Natural killer cell (primary cell): ENCODE measurements around the gene TSPAN11. TPM values are rescaled to one million over a fixed set of nuclear protein-coding genes. Genes with fewer than 3 reads are reported as not detected.

Experiments
- ATAC-seq, 3 donors: fragments of 150-1000 bp in 2 of 3; fragments of 200-7000 bp in 1 of 3; cut with Tn5 transposase; 1 replicate in 1 of 3; 2 replicates in 2 of 3; pipeline ENCODE4 v1.10.0; 2021; ENCODE audit warnings: mild to moderate bottlenecking in 2 of 3, moderate library complexity in 2 of 3
- DNase-seq, 2 donors: peaks; one replicate each; pipeline versions ENCODE4 v3.0.0 to v3.0.0-alpha.2; 2013 to 2021; ENCODE audit warnings: mixed read lengths in 1 of 2
- H3K27ac ChIP-seq: one replicate; pipeline ENCODE4 v1.5.1; 2013; ENCODE audit warnings: mild to moderate bottlenecking, low read length
- H3K27me3 ChIP-seq: one replicate; pipeline ENCODE4 v1.6.1; 2013; ENCODE audit warnings: low read length; ENCODE audit not compliant: control insufficient read depth, insufficient read depth
- H3K36me3 ChIP-seq: one replicate; pipeline ENCODE4 v1.6.1; 2013; ENCODE audit warnings: low read length; ENCODE audit not compliant: control insufficient read depth, insufficient read depth
- H3K4me1 ChIP-seq: one replicate; pipeline ENCODE4 v1.6.1; 2013; ENCODE audit warnings: low read length; ENCODE audit not compliant: control insufficient read depth, insufficient read depth
- H3K4me3 ChIP-seq: one replicate; pipeline ENCODE4 v1.5.1; 2013; ENCODE audit warnings: low read length
- H3K9me3 ChIP-seq: one replicate; pipeline ENCODE4 v1.6.1; 2013; ENCODE audit warnings: low read length; ENCODE audit not compliant: control insufficient read depth, insufficient read depth
- H3K27ac Mint-ChIP-seq, 2 donors: one replicate each; pipeline ENCODE4 v1.8.0; 2022; ENCODE audit warnings: mild to moderate bottlenecking in 2 of 2, mixed read lengths in 2 of 2, moderate library complexity in 1 of 2
- H3K27me3 Mint-ChIP-seq, 2 donors: one replicate each; pipeline ENCODE4 v1.8.0; 2022; ENCODE audit warnings: low read depth in 2 of 2, mixed read lengths in 2 of 2
- H3K36me3 Mint-ChIP-seq: one replicate; pipeline ENCODE4 v1.8.0; 2022; ENCODE audit warnings: mixed read lengths
- H3K4me1 Mint-ChIP-seq, 2 donors: one replicate each; pipeline ENCODE4 v1.8.0; 2022; ENCODE audit warnings: mixed read lengths in 2 of 2
- H3K4me3 Mint-ChIP-seq: one replicate; pipeline ENCODE4 v1.8.0; 2022; ENCODE audit warnings: mild to moderate bottlenecking, moderate library complexity, mixed read lengths
- H3K9me3 Mint-ChIP-seq, 2 donors: one replicate each; pipeline ENCODE4 v1.8.0; 2022; ENCODE audit warnings: mixed read lengths in 2 of 2
- WGBS: methylation state at CpG from one replicate; pipeline ENCODE4 v1.1.7; 2013; ENCODE audit warnings: missing lambda C conversion rate; ENCODE audit not compliant: insufficient coverage; 5-methylcytosine and 5-hydroxymethylcytosine counted together
- intact Hi-C: fragments of 100-400 bp; cut with micrococcal nuclease; formaldehyde crosslinking; loops from one replicate; pipeline ENCODE4 v1.14.2; 2022
- total RNA-seq, 4 donors: library from RNA; stranded (reverse); fragments of 120-200 nt in 1 of 4; gene quantifications; one replicate each; pipeline versions ENCODE4 v1.2.3 to v1.2.4, GENCODE V29; 2013 to 2022
- TF ChIP-seq, protein P1 (sequence below): fragments of 200-600 bp; IDR thresholded peaks from one replicate; pipeline ENCODE4 v1.8.0; 2022; ENCODE audit warnings: antibody characterized with exemption

Gene TSPAN11
- total RNA-seq, 3 donors from 2014 or later (not counting 1 experiment from before 2014, with no cell fraction given), result not detected

DNA sequence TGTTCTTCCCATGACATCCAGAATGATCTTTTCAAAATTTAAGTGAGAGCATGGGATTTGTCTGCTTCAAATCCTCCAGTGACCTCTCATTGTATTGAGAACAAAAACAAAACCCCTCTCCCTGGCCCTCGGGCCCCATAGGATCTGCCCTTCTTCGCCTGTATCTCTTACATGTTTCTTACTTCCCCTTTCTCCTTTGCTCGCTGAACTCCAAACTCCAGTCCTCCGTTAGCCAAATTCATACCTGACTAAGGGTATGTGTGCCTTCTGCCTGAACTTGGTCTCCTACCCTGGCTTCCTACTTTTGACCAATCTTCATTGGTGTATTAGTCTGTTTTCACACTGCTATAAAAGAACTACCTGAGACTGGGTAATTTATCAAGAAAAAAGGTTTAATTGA, 13.2 kb upstream of the TSPAN11 start:
- no peak overlapping the region for H3K27ac Mint-ChIP-seq
- H3K9me3 ChIP-seq, result no peaks in the 10 kb centered on the region
- H3K4me1 ChIP-seq, result no peaks in the 10 kb centered on the region
- no peak overlapping the region for H3K4me3 ChIP-seq
- H3K36me3 Mint-ChIP-seq, result no peaks in the 10 kb centered on the region
- intact Hi-C loops, result no loop called here
- H3K9me3 Mint-ChIP-seq, result no peaks in the 10 kb centered on the region
- TF ChIP-seq, protein P1, sequence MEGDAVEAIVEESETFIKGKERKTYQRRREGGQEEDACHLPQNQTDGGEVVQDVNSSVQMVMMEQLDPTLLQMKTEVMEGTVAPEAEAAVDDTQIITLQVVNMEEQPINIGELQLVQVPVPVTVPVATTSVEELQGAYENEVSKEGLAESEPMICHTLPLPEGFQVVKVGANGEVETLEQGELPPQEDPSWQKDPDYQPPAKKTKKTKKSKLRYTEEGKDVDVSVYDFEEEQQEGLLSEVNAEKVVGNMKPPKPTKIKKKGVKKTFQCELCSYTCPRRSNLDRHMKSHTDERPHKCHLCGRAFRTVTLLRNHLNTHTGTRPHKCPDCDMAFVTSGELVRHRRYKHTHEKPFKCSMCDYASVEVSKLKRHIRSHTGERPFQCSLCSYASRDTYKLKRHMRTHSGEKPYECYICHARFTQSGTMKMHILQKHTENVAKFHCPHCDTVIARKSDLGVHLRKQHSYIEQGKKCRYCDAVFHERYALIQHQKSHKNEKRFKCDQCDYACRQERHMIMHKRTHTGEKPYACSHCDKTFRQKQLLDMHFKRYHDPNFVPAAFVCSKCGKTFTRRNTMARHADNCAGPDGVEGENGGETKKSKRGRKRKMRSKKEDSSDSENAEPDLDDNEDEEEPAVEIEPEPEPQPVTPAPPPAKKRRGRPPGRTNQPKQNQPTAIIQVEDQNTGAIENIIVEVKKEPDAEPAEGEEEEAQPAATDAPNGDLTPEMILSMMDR, result no peak
- no peak overlapping the region for H3K27ac ChIP-seq
- H3K36me3 ChIP-seq, result no peaks in the 10 kb centered on the region
- no peaks in the 10 kb centered on the region for H3K4me1 Mint-ChIP-seq
- ATAC-seq (no peak), DNase-seq (no peak)
- H3K27me3 Mint-ChIP-seq, result peaks cover 6 to 23% of the 10 kb centered on the region in 2 donors
- H3K27me3 ChIP-seq, result no peaks in the 10 kb centered on the region
- 40% methylated on average over 4 of the region's 4 CpGs for WGBS
- H3K4me3 Mint-ChIP-seq, result no peak overlapping the region

DNA sequence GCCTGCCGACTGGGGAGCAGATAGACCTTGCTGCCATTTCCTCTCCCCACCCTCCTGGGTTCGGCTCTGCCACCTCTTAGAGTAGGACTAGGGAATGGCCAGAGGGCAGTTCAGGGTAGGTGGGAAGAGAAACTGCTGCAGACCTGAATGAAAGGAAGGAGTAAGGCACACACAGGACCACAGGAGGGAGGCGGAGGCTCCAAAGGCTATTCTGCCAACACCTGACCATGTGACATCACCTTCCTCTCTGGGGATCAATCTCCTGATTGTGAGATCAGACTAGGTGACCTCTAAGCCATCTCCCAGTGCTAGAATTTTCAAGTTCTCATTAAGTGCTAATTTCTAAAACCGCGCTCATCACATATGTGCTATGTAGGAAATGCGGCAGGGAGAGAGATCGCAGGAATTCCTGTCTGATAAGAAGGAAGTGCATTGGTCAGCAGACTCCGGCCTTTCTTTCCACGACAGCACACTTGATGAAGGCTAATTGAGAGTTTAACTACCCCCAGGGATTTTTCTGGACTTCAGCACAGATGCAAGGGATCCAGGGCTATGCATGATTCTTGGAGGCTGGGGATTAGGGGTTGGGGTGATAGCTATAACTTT, 11.5 kb upstream of the TSPAN11 start:
- TF ChIP-seq, protein P1, result no peak
- Histone ChIP-seq H3K36me3 (no peaks in the 10 kb centered on the region), H3K4me3 (no peak overlapping the region), H3K4me1 (no peaks in the 10 kb centered on the region), H3K27me3 (no peaks in the 10 kb centered on the region), H3K9me3 (no peaks in the 10 kb centered on the region), H3K27ac (no peak overlapping the region)
- no peaks in the 10 kb centered on the region for H3K9me3 Mint-ChIP-seq
- DNase-seq (no peak), ATAC-seq (no peak)
- H3K27me3 Mint-ChIP-seq, result peaks cover 6 to 13% of the 10 kb centered on the region in 2 donors
- no peak overlapping the region for H3K27ac Mint-ChIP-seq
- no peaks in the 10 kb centered on the region for H3K4me1 Mint-ChIP-seq
- 79% methylated on average over 8 of the region's 9 CpGs for WGBS
- no peaks in the 10 kb centered on the region for H3K36me3 Mint-ChIP-seq
- H3K4me3 Mint-ChIP-seq, result no peak overlapping the region
- intact Hi-C loops, result no loop called here

DNA sequence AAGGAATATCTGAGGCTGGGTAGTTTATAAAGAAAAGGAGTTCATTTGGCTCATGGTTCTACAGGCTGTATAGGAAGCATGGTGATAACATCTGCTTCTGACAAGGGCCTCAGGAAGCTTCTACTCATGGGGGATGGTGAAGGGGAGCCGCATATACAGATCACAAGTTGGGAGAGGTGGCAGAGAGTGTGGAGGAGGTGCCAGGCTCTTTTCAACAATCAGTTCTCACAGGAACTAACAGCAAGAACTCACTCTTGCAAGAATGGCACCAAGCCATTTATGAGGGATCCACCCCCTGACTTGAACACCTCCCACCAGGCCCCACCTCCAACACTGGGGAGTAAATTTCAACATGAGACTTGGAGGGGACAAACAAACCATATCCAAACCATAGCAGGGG, 3.5 kb upstream of the TSPAN11 start:
- DNase-seq (no peak), ATAC-seq (no peak)
- Mint-ChIP-seq H3K9me3 (no peaks in the 10 kb centered on the region), H3K4me3 (no peak overlapping the region), H3K36me3 (no peaks in the 10 kb centered on the region), H3K4me1 (peaks cover 0 to 5% of the 10 kb centered on the region in 2 donors), H3K27me3 (peaks cover 28 to 29% of the 10 kb centered on the region in 2 donors), H3K27ac (no peak overlapping the region)
- intact Hi-C loops, result no loop called here
- TF ChIP-seq, protein P1, result no peak
- no peaks in the 10 kb centered on the region for H3K4me1 ChIP-seq
- 50% methylated on average over 1 of the region's 1 CpG for WGBS
- H3K9me3 ChIP-seq, result no peaks in the 10 kb centered on the region
- peaks cover 9% of the 10 kb centered on the region for H3K27me3 ChIP-seq
- H3K27ac ChIP-seq, result no peak overlapping the region
- H3K4me3 ChIP-seq, result no peak overlapping the region
- no peaks in the 10 kb centered on the region for H3K36me3 ChIP-seq
